PC-3 (cell line): ENCODE measurements around the gene ILDR1. TPM values are rescaled to one million over a fixed set of nuclear protein-coding genes. Genes with fewer than 3 reads are reported as not detected.

Source experiments
- ATAC-seq: fragments of 200-7000 bp; cut with Tn5 transposase; 2 replicates; pipeline ENCODE4 v1.9.1; 2020; ENCODE audit warnings: mild to moderate bottlenecking, moderate library complexity
- BruUV-seq: library from RNA; stranded (reverse); fragments of 400-500 nt; replicated peaks from 2 replicates; lab custom pipeline; 2021; lab: Mats Ljungman, UMichigan
- CTCF ChIA-PET: fragments of 300-600 bp; sonication (Branson Sonifier 250); formaldehyde crosslinking; loops from one replicate; lab custom pipeline; 2022; ENCODE audit warnings: antibody characterized with exemption; lab: Charles Lee
- POLR2A ChIA-PET: fragments of 300-600 bp; sonication (Branson Sonifier 250); formaldehyde crosslinking; loops from one replicate; lab custom pipeline; 2022; ENCODE audit warnings: antibody characterized with exemption; ENCODE audit not compliant: unreplicated experiment; lab: Charles Lee
- DNase-seq: peaks from one replicate; pipeline ENCODE4 v3.0.0-alpha.2; 2015
- H2AFZ ChIP-seq: fragments of 300-600 bp; sonication (generic); 2 replicates; pipeline ENCODE4 v1.6.0; 2016; ENCODE audit warnings: antibody characterized with exemption, low read length
- H3F3A ChIP-seq: fragments of 300-600 bp; sonication (generic); one replicate; pipeline ENCODE4 v1.6.0; 2017; ENCODE audit warnings: antibody characterized with exemption, low read length, control low read depth, mild to moderate bottlenecking; ENCODE audit not compliant: unreplicated experiment
- H3K27ac ChIP-seq: fragments of 300-600 bp; sonication (generic); 2 replicates; pipeline ENCODE4 v1.5.1; 2016; ENCODE audit warnings: mild to moderate bottlenecking, low read length
- H3K27me3 ChIP-seq: fragments of 300-600 bp; sonication (generic); 2 replicates; pipeline ENCODE4 v1.6.1; 2016; ENCODE audit warnings: low read length, mixed read lengths
- H3K36me3 ChIP-seq: fragments of 300-600 bp; sonication (generic); 2 replicates; pipeline ENCODE4 v1.6.1; 2016; ENCODE audit warnings: low read depth, mixed run types, low read length, mixed read lengths
- H3K4me1 ChIP-seq: fragments of 300-600 bp; sonication (generic); 2 replicates; pipeline ENCODE4 v1.5.1; 2016; ENCODE audit warnings: low read length; ENCODE audit not compliant: insufficient read depth
- H3K4me2 ChIP-seq: fragments of 300-600 bp; sonication (generic); 2 replicates; pipeline ENCODE4 v1.6.0; 2016; ENCODE audit warnings: low read length
- H3K4me3 ChIP-seq: fragments of 300-600 bp; sonication (generic); 2 replicates; pipeline ENCODE4 v1.5.1; 2016; ENCODE audit warnings: mild to moderate bottlenecking, low read length, mixed read lengths
- H3K79me2 ChIP-seq: fragments of 300-600 bp; sonication (generic); 2 replicates; pipeline ENCODE4 v1.6.1; 2017; ENCODE audit warnings: low read length, mixed read lengths
- H3K9ac ChIP-seq: fragments of 300-600 bp; sonication (generic); 2 replicates; pipeline ENCODE4 v1.6.0; 2016; ENCODE audit warnings: mild to moderate bottlenecking, low read length
- H3K9me2 ChIP-seq: fragments of 300-600 bp; sonication (generic); replicated peaks from 2 replicates; pipeline ENCODE4 v1.6.1; 2016; ENCODE audit warnings: mixed run types, low read length, mixed read lengths
- H3K9me3 ChIP-seq: fragments of 300-600 bp; sonication (generic); 2 replicates; pipeline ENCODE4 v1.6.1; 2016; ENCODE audit warnings: low read length, mixed read lengths
- H4K20me1 ChIP-seq: fragments of 300-600 bp; sonication (generic); 2 replicates; pipeline ENCODE4 v1.6.1; 2016; ENCODE audit warnings: low read length, mixed read lengths
- EZH2 ChIP-seq: fragments of 300-600 bp; sonication (generic); IDR thresholded peaks from one replicate; pipeline ENCODE4 v1.6.1; 2017; ENCODE audit warnings: antibody characterized with exemption, mild to moderate bottlenecking, low read length; ENCODE audit not compliant: unreplicated experiment
- EZH2phosphoT487 ChIP-seq: fragments of 300-600 bp; sonication (generic); IDR thresholded peaks from 2 replicates; pipeline ENCODE4 v1.6.1; 2018; ENCODE audit warnings: mild to moderate bottlenecking, antibody characterized with exemption, low read length, borderline replicate concordance
- intact Hi-C: fragments of 100-400 bp; cut with micrococcal nuclease; formaldehyde crosslinking; loops from 2 replicates; pipeline ENCODE4 v1.9.0; 2023
- total RNA-seq: library from RNA; depleted of rRNA; stranded (reverse); fragments of >200 nt; gene quantifications from 2 replicates; pipeline ENCODE4 v1.2.3, GENCODE V29; 2014
- TF ChIP-seq, protein P1 (sequence below): fragments of 300-600 bp; sonication (generic); conservative IDR thresholded peaks from 2 replicates; pipeline ENCODE4 v1.5.1; 2017; ENCODE audit warnings: antibody characterized with exemption, low read depth, mild to moderate bottlenecking, low read length

The ILDR1 gene
- total RNA-seq, 1 experiment from 2014 or later: 5.6 TPM

DNA sequence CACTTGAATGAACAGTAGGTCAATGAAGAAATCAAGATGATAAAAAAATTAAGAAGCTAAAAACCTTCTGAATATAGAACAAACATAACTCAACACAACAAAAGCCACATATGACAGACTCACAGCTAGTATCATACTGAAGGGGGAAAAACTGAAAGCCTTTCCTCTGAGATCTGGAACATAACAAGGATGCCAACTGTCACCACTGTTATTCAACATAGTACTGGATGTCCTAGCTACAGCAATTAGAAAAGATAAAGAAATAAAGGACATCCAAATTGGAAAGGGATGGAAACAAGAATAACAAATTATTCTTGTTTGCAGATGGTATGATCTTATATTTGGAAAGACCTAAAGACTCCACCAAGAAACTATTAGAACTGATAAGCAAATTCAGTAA is 60.8 kb downstream of the ILDR1 start:
- no peaks in the 10 kb centered on the region for H3K79me2 ChIP-seq
- ChIA-PET CTCF (no interaction called here), POLR2A (no interaction called here)
- H4K20me1 ChIP-seq: no peaks in the 10 kb centered on the region
- H3K4me2 ChIP-seq: no peak overlapping the region
- H3K4me1 ChIP-seq: no peaks in the 10 kb centered on the region
- no peaks in the 10 kb centered on the region for H3K27me3 ChIP-seq
- no peak for ATAC-seq
- no peak overlapping the region for H3K9ac ChIP-seq
- H3K9me3 ChIP-seq: no peaks in the 10 kb centered on the region
- TF ChIP-seq, protein P1, sequence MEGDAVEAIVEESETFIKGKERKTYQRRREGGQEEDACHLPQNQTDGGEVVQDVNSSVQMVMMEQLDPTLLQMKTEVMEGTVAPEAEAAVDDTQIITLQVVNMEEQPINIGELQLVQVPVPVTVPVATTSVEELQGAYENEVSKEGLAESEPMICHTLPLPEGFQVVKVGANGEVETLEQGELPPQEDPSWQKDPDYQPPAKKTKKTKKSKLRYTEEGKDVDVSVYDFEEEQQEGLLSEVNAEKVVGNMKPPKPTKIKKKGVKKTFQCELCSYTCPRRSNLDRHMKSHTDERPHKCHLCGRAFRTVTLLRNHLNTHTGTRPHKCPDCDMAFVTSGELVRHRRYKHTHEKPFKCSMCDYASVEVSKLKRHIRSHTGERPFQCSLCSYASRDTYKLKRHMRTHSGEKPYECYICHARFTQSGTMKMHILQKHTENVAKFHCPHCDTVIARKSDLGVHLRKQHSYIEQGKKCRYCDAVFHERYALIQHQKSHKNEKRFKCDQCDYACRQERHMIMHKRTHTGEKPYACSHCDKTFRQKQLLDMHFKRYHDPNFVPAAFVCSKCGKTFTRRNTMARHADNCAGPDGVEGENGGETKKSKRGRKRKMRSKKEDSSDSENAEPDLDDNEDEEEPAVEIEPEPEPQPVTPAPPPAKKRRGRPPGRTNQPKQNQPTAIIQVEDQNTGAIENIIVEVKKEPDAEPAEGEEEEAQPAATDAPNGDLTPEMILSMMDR: no peak
- TF ChIP-seq EZH2phosphoT487 (no peak), EZH2 (no peak)
- H3K9me2 ChIP-seq: no peaks in the 10 kb centered on the region
- H3K27ac ChIP-seq: no peak overlapping the region
- BruUV-seq: no TSS peak
- no peaks in the 10 kb centered on the region for H3F3A ChIP-seq
- intact Hi-C loops: no loop called here
- no peak overlapping the region for H2AFZ ChIP-seq
- H3K36me3 ChIP-seq: no peaks in the 10 kb centered on the region
- no peak for DNase-seq
- H3K4me3 ChIP-seq: no peak overlapping the region

DNA sequence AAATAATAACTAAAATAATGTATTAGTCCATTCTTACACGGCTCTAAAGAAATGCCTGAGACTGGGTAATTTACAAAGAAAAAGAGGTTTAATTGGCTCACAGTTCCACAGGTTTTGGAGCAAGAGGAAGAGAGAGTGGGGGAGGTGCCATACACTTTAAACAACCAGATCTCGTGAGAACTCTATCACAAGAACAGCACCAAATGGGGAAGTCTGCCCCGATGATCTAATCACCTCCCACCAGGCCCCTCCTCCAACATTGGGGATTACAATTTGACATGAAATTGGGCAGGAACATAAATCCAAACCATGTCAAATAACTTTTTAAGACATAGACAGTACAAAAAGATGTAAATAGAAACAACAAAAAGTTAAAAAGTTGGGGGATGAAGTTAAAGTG is 63.2 kb downstream of the ILDR1 start:
- CTCF ChIA-PET: no interaction called here
- H3K79me2 ChIP-seq: no peaks in the 10 kb centered on the region
- H3K27me3 ChIP-seq: no peaks in the 10 kb centered on the region
- H3K9ac ChIP-seq: no peak overlapping the region
- no peak for DNase-seq
- intact Hi-C loops: no loop called here
- H3K9me2 ChIP-seq: no peaks in the 10 kb centered on the region
- H3K36me3 ChIP-seq: no peaks in the 10 kb centered on the region
- no peaks in the 10 kb centered on the region for H3K4me1 ChIP-seq
- ATAC-seq: no peak
- H3K27ac ChIP-seq: no peak overlapping the region
- H3K9me3 ChIP-seq: no peaks in the 10 kb centered on the region
- POLR2A ChIA-PET: no interaction called here
- TF ChIP-seq EZH2 (no peak), EZH2phosphoT487 (no peak)
- TF ChIP-seq, protein P1: no peak
- no peak overlapping the region for H3K4me2 ChIP-seq
- H3K4me3 ChIP-seq: no peak overlapping the region
- H3F3A ChIP-seq: no peaks in the 10 kb centered on the region
- no TSS peak for BruUV-seq
- H2AFZ ChIP-seq: no peak overlapping the region
- no peaks in the 10 kb centered on the region for H4K20me1 ChIP-seq

DNA sequence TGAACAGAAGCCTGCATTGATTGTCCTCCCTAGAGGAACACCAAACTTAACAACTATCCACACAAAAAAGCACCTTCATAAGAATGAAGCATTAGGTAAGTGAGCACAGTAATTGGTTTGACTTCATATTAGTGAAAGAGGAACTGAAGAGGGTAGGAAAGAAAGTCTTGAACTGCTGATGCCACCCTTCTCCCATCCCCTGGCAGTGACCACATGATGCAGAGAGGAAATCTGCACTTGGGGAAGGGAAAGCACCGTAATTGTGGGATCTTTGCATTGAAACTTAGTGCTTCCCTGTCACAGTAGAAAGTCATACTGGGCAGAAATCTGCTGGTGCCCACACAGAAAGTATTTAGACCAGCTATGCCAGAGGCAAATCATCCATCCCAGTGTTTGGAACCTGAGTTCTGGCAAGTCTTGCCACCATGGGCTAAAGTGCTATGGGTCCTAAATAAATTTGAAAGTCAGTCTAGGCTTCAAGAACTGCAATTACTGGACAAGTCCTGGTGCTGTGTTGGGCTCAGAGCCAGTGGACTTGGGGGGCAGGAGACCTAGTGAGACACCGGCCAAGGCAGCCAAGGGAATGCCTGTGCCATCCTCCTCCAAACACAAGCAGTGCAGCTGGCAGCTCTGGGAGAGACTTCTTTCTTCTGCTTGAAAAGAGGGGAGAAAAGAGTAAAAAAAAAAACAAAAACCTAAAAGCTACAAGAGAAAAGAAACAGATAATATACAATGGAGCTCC is 64.2 kb downstream of the ILDR1 start:
- Histone ChIP-seq H3K4me1 (no peaks in the 10 kb centered on the region), H3F3A (no peaks in the 10 kb centered on the region), H4K20me1 (no peaks in the 10 kb centered on the region), H3K4me2 (no peak overlapping the region), H2AFZ (no peak overlapping the region), H3K79me2 (no peaks in the 10 kb centered on the region), H3K36me3 (no peaks in the 10 kb centered on the region), H3K9me3 (0 out of 2 replicates have a peak, but pooled peaks cover under 1% of the 10 kb centered on the region), H3K27me3 (no peaks in the 10 kb centered on the region), H3K9ac (no peak overlapping the region), H3K27ac (no peak overlapping the region), H3K4me3 (no peak overlapping the region), H3K9me2 (no peaks in the 10 kb centered on the region)
- DNase-seq (no peak), ATAC-seq (no peak)
- ChIA-PET POLR2A (no interaction called here), CTCF (no interaction called here)
- TF ChIP-seq, protein P1: no peak
- no TSS peak for BruUV-seq
- intact Hi-C loops: no loop called here
